Stomach smooth muscle (tissue), 2 donors: ENCODE measurements around the gene SNAI1.

Experiments
- H3K27ac ChIP-seq: one replicate; pipeline ENCODE4 v1.7.0; 2013; ENCODE audit warnings: mild to moderate bottlenecking, low read length, inconsistent platforms
- H3K27me3 ChIP-seq, 2 donors: one replicate each; pipeline ENCODE4 v1.7.0; 2013; ENCODE audit warnings: low read length in 2 of 2; ENCODE audit not compliant: insufficient read depth in 2 of 2, control insufficient read depth in 1 of 2
- H3K36me3 ChIP-seq, 2 donors: one replicate each; pipeline ENCODE4 v1.7.0; 2013; ENCODE audit warnings: low read length in 2 of 2; ENCODE audit not compliant: control insufficient read depth in 2 of 2, insufficient read depth in 2 of 2
- H3K4me1 ChIP-seq: one replicate; pipeline ENCODE4 v1.7.0; 2013; ENCODE audit warnings: low read length; ENCODE audit not compliant: control insufficient read depth, insufficient read depth
- H3K4me3 ChIP-seq, 2 donors: one replicate each; pipeline ENCODE4 v1.7.0; 2013; ENCODE audit warnings: low read length in 2 of 2
- H3K9ac ChIP-seq, 2 donors: one replicate each; pipeline ENCODE4 v1.7.0; 2013; ENCODE audit warnings: low read length in 2 of 2, mild to moderate bottlenecking in 1 of 2
- H3K9me3 ChIP-seq, 2 donors: one replicate each; pipeline ENCODE4 v1.7.0; 2013; ENCODE audit warnings: low read length in 2 of 2; ENCODE audit not compliant: control insufficient read depth in 2 of 2
- donor health status: healthy.
- donor health status: Pancreatic carcinoma.

SNAI1 gene

DNA sequence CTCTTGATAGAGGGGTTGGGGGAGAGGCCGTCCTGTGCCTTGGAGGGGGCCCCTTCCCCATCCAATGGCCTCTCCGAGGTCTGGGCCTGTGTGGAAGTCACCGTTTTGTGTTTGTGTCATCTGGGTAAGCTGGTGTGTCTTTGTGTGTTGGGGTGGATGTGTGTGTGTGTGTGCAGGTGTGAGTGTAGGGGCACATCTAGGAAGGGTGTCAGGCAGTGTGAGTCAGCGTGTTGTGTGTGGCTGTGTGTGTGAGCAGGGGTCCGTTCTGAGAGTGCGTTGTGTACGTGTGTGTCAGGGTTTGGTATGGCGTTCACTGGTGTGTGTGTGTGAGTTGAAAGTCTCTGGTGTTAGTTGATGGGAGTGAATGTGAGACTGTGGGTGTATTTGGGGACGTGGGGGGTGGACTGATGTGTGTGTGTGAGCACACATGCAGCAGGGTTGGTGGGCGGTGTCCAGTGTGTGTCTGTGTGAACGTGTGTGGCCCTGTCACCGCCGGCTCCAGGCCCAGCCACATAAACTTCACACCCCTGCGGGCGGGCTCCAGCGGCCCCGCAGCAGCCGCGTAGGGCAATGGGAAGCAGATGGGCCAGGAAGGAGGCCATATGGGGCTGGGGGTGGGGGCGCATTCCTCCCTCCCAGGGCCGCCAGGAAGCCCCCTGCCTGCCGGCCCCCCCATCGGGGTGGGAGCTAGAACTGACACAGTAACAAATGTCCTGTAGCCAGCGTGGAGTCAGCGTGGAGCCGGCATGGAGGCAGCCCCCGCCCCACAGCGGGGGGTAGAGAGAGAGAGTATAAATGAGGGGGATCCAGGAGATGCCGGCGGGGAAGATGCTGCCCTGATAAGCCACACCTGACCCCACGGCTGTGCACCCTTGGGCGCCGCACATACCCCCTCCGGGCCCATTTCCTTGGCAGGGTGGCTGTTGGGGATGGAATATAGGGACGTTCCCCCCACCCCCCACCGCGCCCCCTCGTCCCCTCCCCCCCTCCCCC lies 32.1 kb downstream of the SNAI1 start:
- Histone ChIP-seq H3K9ac (no peak overlapping the region), H3K4me3 (no peak overlapping the region), H3K27ac (no peak overlapping the region), H3K36me3 (no peaks in the 10 kb centered on the region), H3K27me3 (peaks cover 2 to 5% of the 10 kb centered on the region in 2 donors), H3K4me1 (peaks cover 15% of the 10 kb centered on the region), H3K9me3 (no peaks in the 10 kb centered on the region)

DNA sequence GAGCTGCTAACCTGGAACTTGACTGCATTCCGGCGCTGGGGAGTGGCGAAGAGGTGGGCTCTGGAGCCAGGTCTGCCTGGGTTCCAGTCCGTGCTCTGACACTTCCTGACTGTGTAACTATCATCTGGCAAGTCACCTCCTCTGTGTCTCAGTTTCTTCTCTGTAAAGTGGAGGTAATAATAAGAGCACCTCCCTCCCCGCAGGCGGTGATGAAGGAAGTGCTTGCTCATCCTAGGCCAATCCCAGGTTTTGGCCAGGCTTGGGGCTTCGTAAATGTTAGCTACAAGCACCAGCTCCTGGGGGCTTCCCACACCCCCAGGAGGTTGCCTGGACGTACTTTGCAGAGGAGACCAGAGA lies 32.8 kb downstream of the SNAI1 start:
- H3K27ac ChIP-seq, result peak overlapping the region; percentile 71

DNA sequence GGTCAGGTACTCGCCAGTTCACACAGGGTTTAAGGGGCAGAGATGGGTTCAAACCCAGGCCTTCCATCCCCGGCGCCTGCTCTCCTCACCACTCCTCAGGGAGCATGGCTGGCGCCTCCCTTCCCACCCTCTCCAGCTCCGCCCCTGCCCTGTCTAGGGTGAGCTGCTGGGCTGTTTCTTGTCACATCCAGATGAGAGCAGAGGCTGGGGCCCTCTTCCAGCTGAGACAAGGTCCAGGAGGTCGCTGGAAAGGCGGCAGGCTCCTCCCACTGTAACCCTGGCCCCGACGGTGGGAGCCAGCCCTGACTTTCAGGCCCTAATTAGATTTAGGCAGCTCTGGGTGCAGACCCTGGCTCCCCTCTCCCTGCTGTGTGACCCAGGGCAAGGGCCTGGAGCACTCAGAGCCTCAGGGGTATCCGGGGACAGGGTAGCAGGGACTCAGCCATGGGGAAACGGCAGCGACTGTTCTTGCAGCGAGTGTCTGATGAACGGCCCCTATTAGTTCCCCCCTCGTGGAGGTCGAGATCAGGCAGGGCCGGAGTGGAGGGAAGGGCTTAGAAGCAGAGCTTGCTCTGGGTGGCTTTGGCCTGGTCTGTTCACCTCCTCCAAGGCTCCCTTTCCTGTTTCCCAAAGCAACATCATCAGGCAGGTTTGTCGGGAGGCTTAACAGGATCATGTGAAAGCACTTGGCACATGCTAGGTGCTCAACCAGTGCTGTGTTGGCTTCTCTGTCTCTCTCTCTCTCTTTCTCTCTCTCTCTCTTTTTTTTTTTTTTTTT lies 33.4 kb downstream of the SNAI1 start:
- Histone ChIP-seq H3K9me3 (no peaks in the 10 kb centered on the region), H3K36me3 (no peaks in the 10 kb centered on the region), H3K9ac (peak overlapping the region in 1 of 2 donors; percentile 29), H3K4me3 (peak overlapping the region in 1 of 2 donors; percentile 35), H3K27ac (peak overlapping the region; percentile 71), H3K27me3 (no peaks in the 10 kb centered on the region), H3K4me1 (peaks cover 15% of the 10 kb centered on the region)

More for the DNA sequence above, 32.8 kb downstream of the SNAI1 start:
- Histone ChIP-seq H3K4me3 (peak overlapping the region in 1 of 2 donors; percentile 35), H3K9me3 (no peaks in the 10 kb centered on the region), H3K36me3 (no peaks in the 10 kb centered on the region), H3K27me3 (no peaks in the 10 kb centered on the region), H3K9ac (no peak overlapping the region), H3K4me1 (peaks cover 15% of the 10 kb centered on the region)

DNA sequence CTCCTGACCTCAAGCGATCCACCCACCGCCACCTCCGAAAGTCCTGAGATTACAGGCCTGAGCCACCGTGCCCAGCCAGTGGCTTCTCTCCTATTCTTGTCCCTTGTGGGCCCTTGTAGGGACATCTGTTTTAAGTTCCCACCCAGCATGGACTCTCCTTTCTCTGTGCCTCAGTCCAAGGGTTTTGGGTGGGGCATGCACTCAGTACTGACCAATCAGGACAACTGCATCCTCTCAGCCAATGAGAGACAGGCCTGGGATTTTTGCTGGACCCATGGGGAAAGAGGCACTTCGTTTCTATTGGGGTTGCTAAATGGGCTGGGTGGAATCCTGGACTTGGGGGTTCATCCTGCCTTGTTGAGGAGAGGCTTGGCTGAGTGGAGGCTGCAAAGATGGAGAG lies 34.4 kb downstream of the SNAI1 start:
- H3K27me3 ChIP-seq, result no peaks in the 10 kb centered on the region
- H3K4me1 ChIP-seq, result peaks cover 15% of the 10 kb centered on the region
- no peak overlapping the region for H3K4me3 ChIP-seq
- H3K9me3 ChIP-seq, result no peaks in the 10 kb centered on the region
- H3K36me3 ChIP-seq, result no peaks in the 10 kb centered on the region
- H3K27ac ChIP-seq, result peak overlapping the region; percentile 11
- H3K9ac ChIP-seq, result no peak overlapping the region

DNA sequence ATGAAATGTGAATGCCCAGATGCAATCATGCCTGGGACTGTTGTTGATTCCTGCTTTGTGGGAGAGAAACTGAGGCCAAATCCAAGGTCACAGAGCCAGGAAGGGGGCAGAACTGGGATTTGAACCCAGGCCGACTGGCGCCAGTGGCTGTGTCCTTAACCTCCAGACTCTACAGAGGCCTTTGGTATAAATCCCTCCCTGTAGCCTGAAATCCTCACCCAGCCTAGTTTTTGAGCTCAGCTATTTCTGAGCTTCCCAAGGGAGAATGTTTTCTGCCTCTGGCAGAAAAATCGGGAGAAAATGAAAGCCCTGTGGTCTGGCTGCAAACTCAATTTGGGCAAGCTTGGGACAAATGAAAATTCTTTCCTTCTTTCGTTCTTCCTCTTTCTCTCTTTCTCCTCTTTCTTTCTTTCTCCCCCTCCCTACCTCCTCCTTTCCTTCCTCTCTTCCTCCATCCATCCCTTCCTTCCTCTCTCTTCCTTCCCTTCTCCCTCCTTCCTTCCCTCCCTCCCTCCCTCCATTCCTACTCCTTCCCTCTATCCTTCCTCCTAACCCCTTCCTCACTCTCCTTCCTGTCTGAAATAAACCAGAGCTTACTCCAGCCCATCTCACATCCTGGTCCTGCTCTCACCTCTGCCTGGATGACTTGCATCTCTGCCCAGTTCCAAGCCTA lies 34.9 kb downstream of the SNAI1 start:
- H3K4me1 ChIP-seq, result peaks cover 15% of the 10 kb centered on the region
- H3K36me3 ChIP-seq, result no peaks in the 10 kb centered on the region
- H3K9me3 ChIP-seq, result no peaks in the 10 kb centered on the region
- H3K4me3 ChIP-seq, result no peak overlapping the region
- H3K9ac ChIP-seq, result no peak overlapping the region
- H3K27me3 ChIP-seq, result no peaks in the 10 kb centered on the region
- peak overlapping the region; percentile 11 for H3K27ac ChIP-seq

DNA sequence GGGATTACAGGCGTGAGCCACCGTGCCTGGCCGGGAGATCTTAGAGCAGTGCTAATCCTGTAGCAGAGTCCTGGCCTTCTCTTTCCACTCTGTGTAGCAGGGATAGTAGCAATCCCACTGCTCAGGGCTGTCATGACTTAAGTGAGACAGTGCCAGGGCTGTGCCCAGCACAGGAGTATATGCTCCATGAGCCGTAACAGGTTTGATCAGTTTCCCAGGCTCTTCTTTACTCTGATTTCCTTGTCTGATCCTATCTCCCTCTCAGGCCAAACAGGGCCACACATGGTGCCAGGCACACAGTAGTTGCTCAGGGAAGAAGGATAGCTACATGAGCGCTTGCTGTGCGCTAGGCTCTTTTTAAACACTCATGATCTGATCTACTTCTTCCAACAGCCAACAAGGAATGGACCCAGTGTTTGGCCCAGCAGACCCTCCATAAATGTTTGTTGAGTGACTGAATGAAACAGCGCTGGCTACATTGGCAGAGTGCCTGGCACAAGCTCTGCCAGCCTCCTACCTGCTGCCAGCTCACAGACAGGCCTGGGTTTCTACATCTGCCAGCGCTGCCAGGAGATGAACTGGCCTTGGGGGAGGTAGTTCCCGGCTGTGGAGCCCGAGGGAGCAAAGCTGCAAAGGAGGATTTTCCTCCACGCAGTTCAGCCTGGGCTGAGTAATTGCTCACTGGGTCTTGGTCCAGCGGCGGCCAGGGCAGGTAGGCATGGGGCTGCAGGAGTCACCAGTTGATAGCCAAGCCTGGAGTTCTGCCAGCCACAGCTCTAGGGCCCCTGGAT lies 36.9 kb downstream of the SNAI1 start:
- Histone ChIP-seq H3K4me3 (no peak overlapping the region), H3K9me3 (no peaks in the 10 kb centered on the region), H3K4me1 (peaks cover 15% of the 10 kb centered on the region), H3K36me3 (no peaks in the 10 kb centered on the region), H3K9ac (no peak overlapping the region), H3K27me3 (no peaks in the 10 kb centered on the region), H3K27ac (no peak overlapping the region)

DNA sequence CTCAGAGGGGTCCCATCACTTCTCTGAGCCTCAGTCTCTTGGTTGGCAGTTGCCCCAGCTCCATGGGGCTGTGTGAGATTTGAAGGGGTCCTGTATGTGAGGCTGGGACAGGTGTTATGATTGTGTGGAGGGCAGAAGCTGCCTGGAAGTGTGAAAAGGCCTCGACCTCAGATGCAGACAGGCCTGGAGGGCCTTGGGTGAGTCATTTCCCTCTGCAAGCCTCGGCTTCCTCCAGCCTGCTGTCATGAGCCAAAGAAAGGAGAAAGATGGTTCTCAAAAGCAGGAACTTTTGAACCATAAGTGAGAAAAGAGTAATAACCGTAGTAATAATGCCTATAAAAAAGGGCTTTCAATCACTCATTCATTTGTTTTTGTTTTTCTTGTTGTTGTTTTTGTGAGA lies 37.5 kb downstream of the SNAI1 start:
- Histone ChIP-seq H3K36me3 (no peaks in the 10 kb centered on the region), H3K27ac (no peak overlapping the region), H3K27me3 (no peaks in the 10 kb centered on the region), H3K4me3 (no peak overlapping the region), H3K9me3 (no peaks in the 10 kb centered on the region), H3K4me1 (peaks cover 15% of the 10 kb centered on the region), H3K9ac (no peak overlapping the region)

DNA sequence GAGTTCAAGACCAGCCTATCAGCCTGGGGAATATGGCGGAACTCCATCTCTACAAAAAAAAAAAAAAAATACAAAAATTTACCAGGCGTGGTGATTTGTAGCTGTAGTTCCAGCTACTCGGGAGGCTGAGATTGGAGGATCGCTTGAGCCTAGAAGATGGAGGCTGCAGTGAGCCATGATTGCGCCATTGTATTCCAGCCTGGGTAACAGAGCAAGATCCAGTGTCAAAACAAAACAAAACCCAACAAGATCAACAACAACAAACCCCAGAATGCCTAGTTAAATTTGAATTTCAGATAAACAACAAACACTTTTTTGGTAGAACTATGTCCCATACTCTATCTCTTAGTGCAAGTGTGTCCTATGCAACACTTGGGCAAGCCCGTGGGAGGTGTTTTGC lies 39.9 kb downstream of the SNAI1 start:
- H3K4me3 ChIP-seq, result no peak overlapping the region
- peaks cover 10% of the 10 kb centered on the region for H3K4me1 ChIP-seq
- H3K9me3 ChIP-seq, result no peaks in the 10 kb centered on the region
- no peak overlapping the region for H3K27ac ChIP-seq
- H3K36me3 ChIP-seq, result no peaks in the 10 kb centered on the region
- H3K27me3 ChIP-seq, result no peaks in the 10 kb centered on the region
- H3K9ac ChIP-seq, result no peak overlapping the region

DNA sequence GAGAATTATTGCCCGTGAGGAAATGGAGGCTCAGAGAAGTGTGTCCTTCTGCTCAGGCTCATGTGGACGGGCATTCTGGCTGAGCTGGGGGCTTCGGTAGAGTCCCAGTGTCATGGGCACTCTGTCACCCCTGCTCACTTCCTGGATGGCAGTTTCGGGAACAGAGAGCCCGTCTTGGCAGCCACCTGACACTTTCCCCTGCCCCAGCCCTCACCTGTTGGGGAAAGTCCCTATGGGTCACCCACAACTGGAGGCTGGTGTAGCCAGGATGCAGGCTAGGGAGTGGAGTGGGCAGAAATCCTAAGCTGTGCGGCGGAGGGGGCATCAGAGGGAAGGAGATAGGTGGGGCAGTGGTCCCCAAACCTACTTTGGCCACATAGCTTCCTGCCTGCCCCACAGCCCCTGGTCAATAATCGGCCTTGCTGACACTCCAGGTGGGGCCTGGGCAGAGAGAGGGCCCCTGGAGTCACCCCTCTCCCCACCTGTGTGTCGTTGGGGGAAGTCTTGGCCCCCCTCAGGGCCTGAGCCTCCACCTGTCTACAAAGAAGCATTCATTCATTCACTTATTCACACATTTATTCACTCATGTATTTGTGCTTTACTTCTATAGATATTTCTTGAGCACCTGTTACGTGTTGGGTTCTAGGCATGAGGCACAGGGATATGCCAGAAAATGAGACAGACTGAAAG lies 40.5 kb downstream of the SNAI1 start:
- H3K27me3 ChIP-seq, result no peaks in the 10 kb centered on the region
- H3K9me3 ChIP-seq, result no peaks in the 10 kb centered on the region
- H3K4me1 ChIP-seq, result peaks cover 16% of the 10 kb centered on the region
- no peaks in the 10 kb centered on the region for H3K36me3 ChIP-seq
- H3K4me3 ChIP-seq, result no peak overlapping the region
- H3K27ac ChIP-seq, result no peak overlapping the region
- H3K9ac ChIP-seq, result no peak overlapping the region
